Sigmoid colon (tissue), 7 donors: ENCODE results near the gene SELENOO. TPM values are rescaled to one million over a fixed set of nuclear protein-coding genes. Genes with fewer than 3 reads are reported as not detected.

ENCODE experiments used
- DNase-seq: peaks from one replicate; pipeline ENCODE4 v3.0.0-alpha.2; 2019
- H3K27ac ChIP-seq, 4 donors: fragments of 200-600 bp; sonication (generic); one replicate each; pipeline ENCODE4 v1.5.1; 2016 to 2019; ENCODE audit warnings: mild to moderate bottlenecking in 1 of 4
- H3K27me3 ChIP-seq, 3 donors: fragments of 200-600 bp; sonication (generic); one replicate each; pipeline ENCODE4 v1.5.1; 2019; ENCODE audit warnings: mild to moderate bottlenecking in 1 of 3
- H3K36me3 ChIP-seq, 4 donors: fragments of 200-600 bp; sonication (generic); one replicate each; pipeline ENCODE4 v1.5.1; 2016 to 2019
- H3K4me1 ChIP-seq, 4 donors: fragments of 200-600 bp; sonication (generic); one replicate each; pipeline ENCODE4 v1.5.1; 2017 to 2019
- H3K4me3 ChIP-seq, 4 donors: fragments of 200-600 bp; sonication (generic); one replicate each; pipeline ENCODE4 v1.5.1; 2017 to 2019; ENCODE audit warnings: mild to moderate bottlenecking in 2 of 4, moderate library complexity in 1 of 4
- H3K9me3 ChIP-seq, 4 donors: fragments of 200-600 bp in 3 of 4; sonication (generic) in 3 of 4; one replicate each; pipeline versions ENCODE4 v1.5.1 to v1.6.1; 2013 to 2019
- EP300 ChIP-seq, 4 donors: sonication (generic); formaldehyde crosslinking; IDR thresholded peaks; one replicate each; pipeline ENCODE4 v1.6.1; 2017; ENCODE audit warnings: antibody characterized with exemption in 4 of 4
- POLR2A ChIP-seq, 2 donors: fragments of 450-650 bp; IDR thresholded peaks; one replicate each; pipeline ENCODE4 v1.6.1; 2016; ENCODE audit warnings: antibody characterized with exemption in 2 of 2, mild to moderate bottlenecking in 2 of 2, moderate library complexity in 2 of 2
- POLR2AphosphoS5 ChIP-seq, 4 donors: sonication (generic); formaldehyde crosslinking; IDR thresholded peaks; one replicate each; pipeline ENCODE4 v1.6.1; 2017; ENCODE audit warnings: antibody characterized with exemption in 4 of 4
- WGBS, 2 donors: extraction: QIAGEN DNeasy Blood & Tissue Kit; methylation state at CpG; one replicate each; pipeline ENCODE4 v1.1.7; 2013; 5-methylcytosine and 5-hydroxymethylcytosine counted together
- intact Hi-C: fragments of 100-400 bp; cut with DNase I; formaldehyde crosslinking; loops from one replicate; pipeline ENCODE4 v1.15.1; 2023
- polyA plus RNA-seq, 3 donors: library from polyadenylated mRNA; stranded (reverse); fragments of 200-250 nt; gene quantifications; one replicate each; pipeline ENCODE4 v1.2.3, GENCODE V29; 2013
- total RNA-seq, 4 donors: library from RNA; depleted of rRNA; stranded (reverse); fragments of >200 nt; gene quantifications; one replicate each; pipeline ENCODE4 v1.1.0, GENCODE V29; 2016
- TF ChIP-seq, protein P1 (sequence below), 4 experiments: fragments of 450-650 bp in 3 of 4; fragments of 200-600 bp in 1 of 4; IDR thresholded peaks; one replicate each; pipeline ENCODE4 v1.5.1; 2016 to 2019; ENCODE audit warnings: antibody characterized with exemption in 4 of 4, mild to moderate bottlenecking in 3 of 4, moderate library complexity in 2 of 4
- donor health status: healthy with polysubstance abuse.
- donor health status: Bipolar disorder and iron deficiency.
- donor health status: healthy.

SELENOO gene
- total and polyA plus RNA-seq, 7 donors, result 10.2 to 30.2 (median 17.9) TPM

DNA sequence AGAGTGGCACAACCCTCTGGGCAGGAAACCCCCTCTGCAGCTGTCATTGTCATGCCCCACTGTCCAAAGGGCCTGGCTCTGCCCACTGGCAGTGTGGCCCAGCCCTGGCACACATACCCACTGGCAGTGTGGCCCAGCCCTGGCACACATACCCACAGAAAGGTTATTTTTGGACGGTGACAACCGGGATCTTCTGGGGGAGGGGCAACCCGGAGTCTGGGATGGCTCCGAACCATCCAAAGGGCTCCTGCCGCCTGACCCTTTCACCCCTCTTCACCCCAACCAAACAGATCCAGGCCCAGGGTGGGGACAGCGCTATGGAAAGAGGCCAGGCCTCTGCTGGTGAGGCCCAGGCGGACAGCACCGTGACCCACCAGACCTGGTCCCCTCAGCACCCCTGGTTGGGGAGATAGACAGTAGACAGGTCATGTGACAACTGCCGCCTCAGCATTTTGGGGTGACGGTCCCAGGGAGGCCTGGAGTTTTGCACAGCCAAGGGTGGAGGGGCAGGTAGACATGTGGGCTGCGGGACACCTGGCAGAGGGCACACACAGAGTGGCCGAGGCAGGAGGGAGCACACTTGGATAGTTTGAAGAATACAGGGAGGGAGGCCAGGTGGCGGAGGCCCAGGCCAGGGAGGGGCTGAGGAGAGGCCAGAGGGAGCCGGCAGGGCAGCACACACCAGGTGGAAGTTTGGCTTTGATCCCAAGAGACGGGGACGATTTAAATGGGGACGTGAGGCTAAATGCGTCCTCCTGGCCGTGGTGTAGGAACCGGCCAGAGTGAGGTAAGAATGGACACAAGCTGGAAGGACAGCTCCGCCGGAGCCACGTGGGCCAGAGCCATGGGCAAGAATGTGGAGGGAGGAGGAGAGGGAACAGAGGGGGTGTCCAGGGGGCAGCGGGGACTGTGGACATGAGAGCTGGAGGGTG, 57.8 kb downstream of the SELENOO start:
- Histone ChIP-seq H3K27ac (no peak overlapping the region), H3K9me3 (no peaks in the 10 kb centered on the region), H3K4me3 (no peak overlapping the region), H3K27me3 (peaks cover 17 to 70% (median 45%) of the 10 kb centered on the region in 3 donors), H3K36me3 (no peaks in the 10 kb centered on the region), H3K4me1 (peaks cover 0 to 20% (median 18%) of the 10 kb centered on the region in 4 donors)
- TF ChIP-seq POLR2A (IDR thresholded peaks at IDR 0.05) (no peak), EP300 (IDR thresholded peaks at IDR 0.05) (no peak), POLR2AphosphoS5 (IDR thresholded peaks at IDR 0.05) (no peak)
- TF ChIP-seq, protein P1, sequence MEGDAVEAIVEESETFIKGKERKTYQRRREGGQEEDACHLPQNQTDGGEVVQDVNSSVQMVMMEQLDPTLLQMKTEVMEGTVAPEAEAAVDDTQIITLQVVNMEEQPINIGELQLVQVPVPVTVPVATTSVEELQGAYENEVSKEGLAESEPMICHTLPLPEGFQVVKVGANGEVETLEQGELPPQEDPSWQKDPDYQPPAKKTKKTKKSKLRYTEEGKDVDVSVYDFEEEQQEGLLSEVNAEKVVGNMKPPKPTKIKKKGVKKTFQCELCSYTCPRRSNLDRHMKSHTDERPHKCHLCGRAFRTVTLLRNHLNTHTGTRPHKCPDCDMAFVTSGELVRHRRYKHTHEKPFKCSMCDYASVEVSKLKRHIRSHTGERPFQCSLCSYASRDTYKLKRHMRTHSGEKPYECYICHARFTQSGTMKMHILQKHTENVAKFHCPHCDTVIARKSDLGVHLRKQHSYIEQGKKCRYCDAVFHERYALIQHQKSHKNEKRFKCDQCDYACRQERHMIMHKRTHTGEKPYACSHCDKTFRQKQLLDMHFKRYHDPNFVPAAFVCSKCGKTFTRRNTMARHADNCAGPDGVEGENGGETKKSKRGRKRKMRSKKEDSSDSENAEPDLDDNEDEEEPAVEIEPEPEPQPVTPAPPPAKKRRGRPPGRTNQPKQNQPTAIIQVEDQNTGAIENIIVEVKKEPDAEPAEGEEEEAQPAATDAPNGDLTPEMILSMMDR (IDR thresholded peaks at IDR 0.05), result no peak
- no peak for DNase-seq
- WGBS, 2 donors, result 56 to 87% methylated on average over 24 of the region's 24 CpGs
- intact Hi-C loops, result no loop called here

DNA sequence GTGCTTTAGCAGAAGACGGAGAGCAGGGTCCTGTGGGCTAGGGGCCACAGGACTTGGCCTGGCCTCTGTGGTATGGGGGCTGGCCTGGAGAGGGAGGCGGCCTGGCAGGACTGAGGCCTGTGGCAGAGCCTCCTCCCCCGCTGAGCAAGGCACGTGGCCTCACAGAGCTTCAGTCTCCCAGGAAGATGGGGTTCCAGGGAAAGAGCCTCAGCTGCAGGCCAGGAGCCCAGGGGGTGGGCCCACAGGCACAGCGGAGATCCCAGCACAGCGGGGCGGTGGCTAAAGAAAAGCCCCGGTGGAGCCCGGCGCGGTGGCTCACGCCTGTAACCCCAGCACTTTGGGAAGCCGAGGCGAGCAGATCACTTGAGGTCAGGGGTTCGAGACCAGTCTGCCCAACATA, 58.5 kb downstream of the SELENOO start:
- H3K4me3 ChIP-seq, result no peak overlapping the region
- H3K9me3 ChIP-seq, result no peaks in the 10 kb centered on the region
- 82 to 94% methylated on average over 15 of the region's 15 CpGs for WGBS, 2 donors
- peaks cover 17 to 74% (median 46%) of the 10 kb centered on the region in 3 donors for H3K27me3 ChIP-seq
- intact Hi-C loops, result no loop called here
- DNase-seq, result no peak
- no peak overlapping the region for H3K27ac ChIP-seq
- no peak for TF ChIP-seq POLR2AphosphoS5 (IDR thresholded peaks at IDR 0.05)
- no peak for TF ChIP-seq EP300 (IDR thresholded peaks at IDR 0.05)
- TF ChIP-seq, protein P1 (IDR thresholded peaks at IDR 0.05), result no peak
- no peak for TF ChIP-seq POLR2A (IDR thresholded peaks at IDR 0.05)
- no peaks in the 10 kb centered on the region for H3K36me3 ChIP-seq
- peaks cover 0 to 20% (median 18%) of the 10 kb centered on the region in 4 donors for H3K4me1 ChIP-seq

DNA sequence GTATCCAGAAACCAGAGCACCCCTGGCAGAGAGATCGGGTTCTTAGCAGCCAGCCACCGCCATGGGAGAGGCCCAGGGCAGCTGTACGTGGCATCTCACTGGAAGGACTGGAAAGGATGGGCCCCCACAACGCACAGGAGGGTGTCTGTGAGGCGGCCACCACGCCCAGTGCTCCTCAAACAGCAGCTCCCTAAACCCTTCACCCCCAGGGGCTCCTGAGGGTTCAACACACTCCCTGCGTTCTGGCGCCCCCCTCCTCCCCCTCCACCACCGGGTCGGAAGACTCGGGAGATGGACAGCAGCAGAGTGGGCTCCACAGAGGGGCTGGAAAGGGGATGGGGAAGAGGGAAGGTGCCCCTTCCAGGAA, 59.6 kb downstream of the SELENOO start:
- no peak for DNase-seq
- Histone ChIP-seq H3K36me3 (no peaks in the 10 kb centered on the region), H3K9me3 (no peaks in the 10 kb centered on the region), H3K27me3 (peaks cover 17 to 74% (median 46%) of the 10 kb centered on the region in 3 donors), H3K4me1 (peaks cover 0 to 20% (median 18%) of the 10 kb centered on the region in 4 donors), H3K4me3 (peak overlapping the region in 3 of 4 donors; percentile 38 to 53 (median 50)), H3K27ac (peak overlapping the region in 2 of 4 donors; percentile 39 to 52)
- intact Hi-C loops, result no loop called here
- TF ChIP-seq POLR2A (IDR thresholded peaks at IDR 0.05) (no peak), EP300 (IDR thresholded peaks at IDR 0.05) (no peak), POLR2AphosphoS5 (IDR thresholded peaks at IDR 0.05) (no peak)
- TF ChIP-seq, protein P1 (IDR thresholded peaks at IDR 0.05), result no peak
- WGBS, 2 donors, result 11 to 31% methylated on average over 11 of the region's 11 CpGs

DNA sequence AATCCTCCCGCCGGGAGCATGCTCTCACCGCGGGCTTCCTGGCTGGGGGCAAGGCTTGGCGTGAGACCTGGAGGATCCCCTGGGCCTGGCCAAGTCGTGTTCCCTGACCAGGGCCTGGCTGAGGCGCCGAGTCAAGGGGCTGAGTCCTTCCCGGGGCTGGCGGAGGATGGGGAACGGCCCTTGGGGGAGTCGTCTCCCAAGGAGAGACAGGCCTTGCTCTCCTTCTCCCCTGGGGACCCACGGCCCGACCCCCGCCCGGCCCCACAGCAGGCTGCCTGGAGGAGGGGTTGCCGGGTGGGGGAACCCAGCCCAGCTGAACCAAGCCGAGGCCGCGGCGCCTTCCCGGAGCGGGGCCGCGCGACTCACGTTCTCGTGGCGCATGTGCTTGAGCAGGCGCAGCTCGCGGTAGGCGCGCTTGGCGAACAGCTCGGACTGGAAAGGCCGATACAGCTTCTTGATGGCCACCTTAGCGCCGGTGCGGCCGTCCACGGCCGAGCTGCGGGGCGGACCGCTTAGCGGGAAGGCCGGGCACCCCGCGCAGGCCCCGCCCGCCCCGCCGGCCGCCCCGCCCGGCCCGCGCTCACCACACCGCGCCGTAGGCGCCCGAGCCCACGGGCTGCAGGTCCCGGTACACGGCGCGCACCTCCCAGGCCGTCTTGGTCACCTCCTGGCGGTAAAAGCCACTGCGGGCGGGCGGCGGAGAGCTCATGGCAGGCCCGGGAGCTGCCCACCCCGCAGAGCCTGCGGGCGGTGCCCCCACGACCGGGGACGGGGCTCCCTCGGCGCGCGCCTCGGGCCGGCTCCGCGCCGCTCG, 60.2 kb downstream of the SELENOO start:
- Histone ChIP-seq H3K9me3 (no peaks in the 10 kb centered on the region), H3K4me3 (peak overlapping the region; percentile 19 to 53 (median 44)), H3K27me3 (peaks cover 17 to 74% (median 46%) of the 10 kb centered on the region in 3 donors), H3K36me3 (no peaks in the 10 kb centered on the region), H3K27ac (peak overlapping the region in 3 of 4 donors; percentile 39 to 52 (median 49)), H3K4me1 (peaks cover 0 to 20% (median 18%) of the 10 kb centered on the region in 4 donors)
- no peak for DNase-seq
- TF ChIP-seq POLR2AphosphoS5 (IDR thresholded peaks at IDR 0.05) (no peak), EP300 (IDR thresholded peaks at IDR 0.05) (no peak), POLR2A (IDR thresholded peaks at IDR 0.05) (no peak)
- TF ChIP-seq, protein P1 (IDR thresholded peaks at IDR 0.05), result no peak
- intact Hi-C loops, result no loop called here
- WGBS, 2 donors, result 1% methylated on average over 92 of the region's 92 CpGs
